MM.1S (cell line): Measurements from ENCODE around the gene NANS.

Experiments used
- EZH2 ChIP-seq: fragments of 300-600 bp; sonication (generic); optimal IDR thresholded peaks from 2 replicates; pipeline ENCODE3; 2017; ENCODE audit warnings: low read depth, mild to moderate bottlenecking, antibody characterized with exemption, low read length, mixed read lengths
- EZH2phosphoT487 ChIP-seq: fragments of 300-600 bp; sonication (generic); IDR thresholded peaks from 2 replicates; pipeline ENCODE4 v1.6.1; 2018; ENCODE audit warnings: antibody characterized with exemption, low read length
- TF ChIP-seq, protein P1 (sequence below): fragments of 300-600 bp; sonication (generic); IDR thresholded peaks from 2 replicates; pipeline ENCODE4 v1.5.1; 2016; ENCODE audit warnings: antibody characterized with exemption, low read length, mixed read lengths

DNA sequence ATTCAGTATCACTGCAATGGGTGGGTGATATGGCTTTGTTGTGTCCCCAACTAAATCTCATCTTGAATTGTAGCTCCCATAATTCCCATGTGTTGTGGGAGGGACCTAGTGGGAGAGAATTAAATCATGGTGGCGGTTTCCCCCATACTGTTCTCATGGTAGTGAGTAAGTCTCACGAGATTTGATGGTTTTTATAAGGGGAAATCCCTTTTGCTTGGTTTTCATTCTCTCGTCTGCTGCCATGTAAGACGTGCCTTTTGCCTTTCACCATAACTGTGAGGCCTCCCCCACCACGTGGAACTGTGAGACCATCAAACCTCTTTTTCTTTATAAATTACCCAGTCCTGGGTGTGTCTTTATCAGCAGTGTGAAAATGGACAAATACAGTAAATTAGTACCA is 9.5 kb upstream of the NANS start:
- TF ChIP-seq, protein P1, sequence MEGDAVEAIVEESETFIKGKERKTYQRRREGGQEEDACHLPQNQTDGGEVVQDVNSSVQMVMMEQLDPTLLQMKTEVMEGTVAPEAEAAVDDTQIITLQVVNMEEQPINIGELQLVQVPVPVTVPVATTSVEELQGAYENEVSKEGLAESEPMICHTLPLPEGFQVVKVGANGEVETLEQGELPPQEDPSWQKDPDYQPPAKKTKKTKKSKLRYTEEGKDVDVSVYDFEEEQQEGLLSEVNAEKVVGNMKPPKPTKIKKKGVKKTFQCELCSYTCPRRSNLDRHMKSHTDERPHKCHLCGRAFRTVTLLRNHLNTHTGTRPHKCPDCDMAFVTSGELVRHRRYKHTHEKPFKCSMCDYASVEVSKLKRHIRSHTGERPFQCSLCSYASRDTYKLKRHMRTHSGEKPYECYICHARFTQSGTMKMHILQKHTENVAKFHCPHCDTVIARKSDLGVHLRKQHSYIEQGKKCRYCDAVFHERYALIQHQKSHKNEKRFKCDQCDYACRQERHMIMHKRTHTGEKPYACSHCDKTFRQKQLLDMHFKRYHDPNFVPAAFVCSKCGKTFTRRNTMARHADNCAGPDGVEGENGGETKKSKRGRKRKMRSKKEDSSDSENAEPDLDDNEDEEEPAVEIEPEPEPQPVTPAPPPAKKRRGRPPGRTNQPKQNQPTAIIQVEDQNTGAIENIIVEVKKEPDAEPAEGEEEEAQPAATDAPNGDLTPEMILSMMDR, result no peak
- TF ChIP-seq EZH2phosphoT487 (no peak), EZH2 (no peak)
